IMR-90 (cell line): ENCODE data around the gene SLC2A2. TPM values are rescaled to one million over a fixed set of nuclear protein-coding genes. Genes with fewer than 3 reads are reported as not detected.

ENCODE experiments used
- ATAC-seq: fragments of 200-7000 bp; cut with Tn5 transposase; 2 replicates; pipeline ENCODE4 v1.9.1; 2020; ENCODE audit warnings: low read depth, mild to moderate bottlenecking, moderate library complexity
- BruUV-seq: library from RNA; stranded (reverse); fragments of 400-500 nt; replicated peaks from 2 replicates; lab custom pipeline; 2021; lab: Mats Ljungman, UMichigan
- CTCF ChIA-PET: fragments of 300-600 bp; formaldehyde crosslinking; extraction: SDS; loops from one replicate; lab custom pipeline; 2021; ENCODE audit warnings: antibody characterized with exemption; lab: Yijun Ruan, JAX
- POLR2A ChIA-PET: fragments of 300-600 bp; sonication (Branson Sonifier 250); formaldehyde crosslinking; loops from one replicate; lab custom pipeline; 2022; ENCODE audit warnings: antibody characterized with exemption; ENCODE audit not compliant: unreplicated experiment; lab: Charles Lee
- DNase-seq: peaks from one replicate; pipeline ENCODE4 v3.0.0; 2013
- H2AFZ ChIP-seq: replicated peaks from 2 replicates; pipeline ENCODE3; 2013; ENCODE audit warnings: low read length, mild to moderate bottlenecking; ENCODE audit not compliant: poor library complexity
- H2AK5ac ChIP-seq: 2 replicates; pipeline ENCODE4 v1.6.1; 2013; ENCODE audit warnings: low read depth, low read length, inconsistent platforms
- H2AK9ac ChIP-seq: replicated peaks from 2 replicates; pipeline ENCODE3; 2013; ENCODE audit warnings: mild to moderate bottlenecking, low read depth, low read length, moderate library complexity; ENCODE audit not compliant: poor library complexity
- H2BK120ac ChIP-seq: 2 replicates; pipeline ENCODE4 v1.6.1; 2013; ENCODE audit warnings: low read depth, low read length, inconsistent platforms
- H2BK15ac ChIP-seq: 3 replicates; pipeline ENCODE4 v1.6.1; 2013; ENCODE audit warnings: low read depth, low read length, inconsistent platforms
- H2BK20ac ChIP-seq: 2 replicates; pipeline ENCODE4 v1.6.1; 2013; ENCODE audit warnings: low read depth, mild to moderate bottlenecking, inconsistent platforms, low read length, moderate library complexity
- H2BK5ac ChIP-seq: 2 replicates; pipeline ENCODE4 v1.6.1; 2013; ENCODE audit warnings: mild to moderate bottlenecking, low read depth, low read length, inconsistent platforms; ENCODE audit not compliant: poor library complexity, severe bottlenecking
- H3K14ac ChIP-seq: replicated peaks from 2 replicates; pipeline ENCODE4 v1.6.1; 2013; ENCODE audit warnings: low read depth, low read length, inconsistent platforms
- H3K18ac ChIP-seq: 2 replicates; pipeline ENCODE4 v1.6.1; 2013; ENCODE audit warnings: low read depth, low read length, control low read depth
- H3K23ac ChIP-seq: 2 replicates; pipeline ENCODE4 v1.6.1; 2013; ENCODE audit warnings: low read depth, low read length, inconsistent platforms
- H3K27ac ChIP-seq: 2 replicates; pipeline ENCODE4 v1.5.1; 2013; ENCODE audit warnings: mild to moderate bottlenecking, control low read depth, low read length; ENCODE audit not compliant: insufficient read depth
- H3K27me3 ChIP-seq: 2 replicates; pipeline ENCODE4 v1.6.1; 2013; ENCODE audit warnings: low read length; ENCODE audit not compliant: control insufficient read depth, insufficient read depth
- H3K36me3 ChIP-seq: 2 replicates; pipeline ENCODE4 v1.6.1; 2013; ENCODE audit warnings: low read length, mixed read lengths; ENCODE audit not compliant: control insufficient read depth, insufficient read depth
- H3K4ac ChIP-seq: 2 replicates; pipeline ENCODE4 v1.6.1; 2013; ENCODE audit warnings: low read depth, low read length, inconsistent platforms
- H3K4me1 ChIP-seq: 2 replicates; pipeline ENCODE4 v1.6.1; 2013; ENCODE audit warnings: low read length, mixed read lengths; ENCODE audit not compliant: control insufficient read depth, insufficient read depth
- H3K4me2 ChIP-seq: 2 replicates; pipeline ENCODE4 v1.6.1; 2013; ENCODE audit warnings: low read depth, mild to moderate bottlenecking, control low read depth, low read length, moderate library complexity
- H3K4me3 ChIP-seq: 2 replicates; pipeline ENCODE4 v1.5.1; 2013; ENCODE audit warnings: low read depth, mild to moderate bottlenecking, control low read depth, low read length, moderate library complexity; ENCODE audit not compliant: insufficient read depth
- H3K56ac ChIP-seq: 2 replicates; pipeline ENCODE4 v1.6.1; 2013; ENCODE audit warnings: low read length, inconsistent platforms; ENCODE audit not compliant: insufficient read depth; ENCODE audit errors: extremely low read depth
- H3K79me1 ChIP-seq, 2 experiments: 2 replicates each; pipeline ENCODE4 v1.6.1; 2013; ENCODE audit warnings: low read length in 2 of 2, inconsistent platforms in 1 of 2, low read depth in 1 of 2
- H3K9ac ChIP-seq: 2 replicates; pipeline ENCODE4 v1.6.1; 2013; ENCODE audit warnings: low read depth, low read length, control low read depth
- H3K9me1 ChIP-seq: 2 replicates; pipeline ENCODE4 v1.6.1; 2013; ENCODE audit warnings: low read length, inconsistent platforms; ENCODE audit not compliant: insufficient read depth
- H3K9me3 ChIP-seq: 2 replicates; pipeline ENCODE4 v1.6.1; 2013; ENCODE audit warnings: low read length; ENCODE audit not compliant: control insufficient read depth, insufficient read depth
- H4K20me1 ChIP-seq: 2 replicates; pipeline ENCODE4 v1.6.1; 2013; ENCODE audit warnings: low read length, inconsistent platforms; ENCODE audit not compliant: insufficient read depth
- H4K5ac ChIP-seq: 2 replicates; pipeline ENCODE4 v1.6.1; 2013; ENCODE audit warnings: mild to moderate bottlenecking, low read depth, low read length, control low read depth
- H4K8ac ChIP-seq, 2 experiments: 2 replicates each; pipeline ENCODE4 v1.6.1; 2013; ENCODE audit warnings: low read depth in 2 of 2, low read length in 2 of 2, control low read depth in 1 of 2, inconsistent platforms in 1 of 2
- H4K91ac ChIP-seq: 2 replicates; pipeline ENCODE4 v1.6.1; 2013; ENCODE audit warnings: low read depth, low read length, inconsistent platforms; ENCODE audit not compliant: insufficient read depth
- CEBPB ChIP-seq: IDR thresholded peaks from 2 replicates; pipeline ENCODE4 v1.6.1; 2012; ENCODE audit warnings: low read depth, low read length, improper control_type of control experiment
- ELK1 ChIP-seq: fragments of 150-350 bp; IDR thresholded peaks from 2 replicates; pipeline ENCODE4 v1.6.1; 2016; ENCODE audit warnings: low read depth, mild to moderate bottlenecking, low read length, moderate library complexity, borderline replicate concordance
- MXI1 ChIP-seq: IDR thresholded peaks from 2 replicates; pipeline ENCODE4 v1.6.1; 2012; ENCODE audit warnings: low read depth, mild to moderate bottlenecking, low read length, moderate library complexity, borderline replicate concordance
- RFX5 ChIP-seq: IDR thresholded peaks from 2 replicates; pipeline ENCODE4 v1.8.0; 2012; ENCODE audit warnings: low read depth, mild to moderate bottlenecking, low read length, moderate library complexity
- SMC3 ChIP-seq: fragments of 150-350 bp; IDR thresholded peaks from 2 replicates; pipeline ENCODE4 v1.6.1; 2016; ENCODE audit warnings: low read depth, mild to moderate bottlenecking, antibody characterized with exemption, low read length, moderate library complexity
- WGBS, 2 experiments: methylation state at CpG; one replicate each; pipeline versions ENCODE4 v1.1.5 to v1.1.7; 2013; ENCODE audit warnings: missing lambda C conversion rate in 2 of 2; ENCODE audit not compliant: insufficient read length in 1 of 2; ENCODE audit errors: extremely low coverage in 2 of 2; 5-methylcytosine and 5-hydroxymethylcytosine counted together
- dilution Hi-C: fragments of 300-500 bp; cut with HindIII; formaldehyde crosslinking; loops from one replicate; pipeline ENCODE4 v1.14.3; 2018; ENCODE audit warnings: low sequenced_read_pairs; ENCODE audit not compliant: unreplicated experiment
- in situ Hi-C: fragments of 300-500 bp; cut with MboI; formaldehyde crosslinking; loops from 3 replicates; pipeline ENCODE4 v1.14.3; 2019; ENCODE audit warnings: low sequenced_read_pairs, inconsistent platforms, mixed read lengths
- intact Hi-C: fragments of 100-400 bp; cut with micrococcal nuclease; formaldehyde crosslinking; loops from 2 replicates; pipeline ENCODE4 v1.10.0; 2022
- polyA plus RNA-seq, 3 experiments: library from polyadenylated mRNA; depleted of rRNA; stranded (reverse); fragments of >200 nt; gene quantifications; 2 replicates each; pipeline ENCODE4 v1.2.3, GENCODE V29; 2012; ENCODE audit warnings: low replicate concordance in 1 of 3
- total RNA-seq: library from RNA; depleted of rRNA; stranded (reverse); fragments of >200 nt; gene quantifications from 2 replicates; pipeline ENCODE4 v1.2.3, GENCODE V29; 2012

Gene SLC2A2
- total and polyA plus RNA-seq, 2 of the 4 experiments (the other 2 are of a cell fraction), result not detected

GRCh38 chr3:171058058-171058457, 31.5 kb upstream of the SLC2A2 start:
- Histone ChIP-seq H3K9me1 (peaks cover 5% of the 10 kb centered on the region; the same call in 1 of the 2 replicates), H3K9ac (no peak overlapping the region), H4K91ac (no peak overlapping the region), H3K14ac (no peak overlapping the region), H3K9me3 (no peaks in the 10 kb centered on the region), H3K56ac (no peak overlapping the region), H3K27me3 (no peaks in the 10 kb centered on the region), H2AK5ac (no peak overlapping the region), H3K4ac (no peak overlapping the region), H4K8ac (no peak overlapping the region), H3K79me1 (no peaks in the 10 kb centered on the region), H3K4me1 (peaks cover 8% of the 10 kb centered on the region), H3K27ac (no peak overlapping the region), H3K4me2 (no peak overlapping the region), H3K4me3 (no peak overlapping the region), H2AK9ac (no peak overlapping the region), H4K20me1 (no peaks in the 10 kb centered on the region), H2BK20ac (no peak overlapping the region), H2AFZ (no peak overlapping the region), H3K23ac (no peak overlapping the region), H2BK120ac (no peak overlapping the region), H2BK15ac (no peak overlapping the region), H3K18ac (no peak overlapping the region), H3K36me3 (no peaks in the 10 kb centered on the region), H4K5ac (no peak overlapping the region), H2BK5ac (no peak overlapping the region)
- peak; percentile 62 for DNase-seq
- WGBS, 2 experiments, result no CpG with 5 or more reads among the region's 1 CpG
- CTCF ChIA-PET, result no interaction called here
- in situ Hi-C loops, result no loop called here
- no TSS peak for BruUV-seq
- dilution Hi-C loops, result no loop called here
- no peak; the same call in 1 of the 2 replicates for ATAC-seq
- TF ChIP-seq MXI1, result no peak
- TF ChIP-seq SMC3, result no peak
- no peak for TF ChIP-seq ELK1
- TF ChIP-seq CEBPB, result peak; percentile 47; the same call in 1 of the 2 replicates
- TF ChIP-seq RFX5, result no peak
- intact Hi-C loops, result no loop called here
- POLR2A ChIA-PET, result no interaction called here
